Endodermal cell (in vitro differentiated cells): ENCODE results near the gene GAP43. TPM values are rescaled to one million over a fixed set of nuclear protein-coding genes. Genes with fewer than 3 reads are reported as not detected.

Experiments
- DNase-seq: peaks from one replicate; pipeline ENCODE4 v3.0.0-alpha.2; 2017
- H3K27ac ChIP-seq: 2 replicates; pipeline ENCODE4 v1.5.1; 2013; ENCODE audit warnings: mild to moderate bottlenecking, low read depth, low read length, moderate library complexity
- H3K27me3 ChIP-seq: 2 replicates; pipeline ENCODE4 v1.6.1; 2013; ENCODE audit warnings: mild to moderate bottlenecking, low read length, moderate library complexity; ENCODE audit not compliant: insufficient read depth, control insufficient read depth, poor library complexity, severe bottlenecking
- H3K36me3 ChIP-seq: 2 replicates; pipeline ENCODE4 v1.7.0; 2013; ENCODE audit warnings: mild to moderate bottlenecking, low read length, moderate library complexity; ENCODE audit not compliant: control insufficient read depth, insufficient read depth
- H3K4me1 ChIP-seq: one replicate; pipeline ENCODE4 v1.7.0; 2013; ENCODE audit warnings: low read length; ENCODE audit not compliant: control insufficient read depth, insufficient read depth
- H3K4me3 ChIP-seq: 2 replicates; pipeline ENCODE4 v1.5.1; 2013; ENCODE audit warnings: mild to moderate bottlenecking, low read length, moderate library complexity
- H3K9ac ChIP-seq: 2 replicates; pipeline ENCODE4 v1.6.1; 2013; ENCODE audit warnings: mild to moderate bottlenecking, low read length, moderate library complexity; ENCODE audit not compliant: poor library complexity, severe bottlenecking; ENCODE audit errors: extremely low read depth
- H3K9me3 ChIP-seq: 2 replicates; pipeline ENCODE4 v1.6.1; 2013; ENCODE audit warnings: mild to moderate bottlenecking, low read length, moderate library complexity; ENCODE audit not compliant: control insufficient read depth
- H3K27ac Mint-ChIP-seq: 2 replicates; pipeline ENCODE4 v1.8.0; 2020; ENCODE audit warnings: mixed read lengths
- H3K27me3 Mint-ChIP-seq: 2 replicates; pipeline ENCODE4 v1.8.0; 2021; ENCODE audit warnings: mild to moderate bottlenecking, mixed read lengths; ENCODE audit not compliant: insufficient read depth
- H3K36me3 Mint-ChIP-seq: 2 replicates; pipeline ENCODE4 v1.8.0; 2020; ENCODE audit warnings: low read depth, mixed read lengths
- H3K4me1 Mint-ChIP-seq: 2 replicates; pipeline ENCODE4 v1.8.0; 2020; ENCODE audit warnings: mixed read lengths
- H3K4me3 Mint-ChIP-seq: 2 replicates; pipeline ENCODE4 v1.8.0; 2020; ENCODE audit warnings: mild to moderate bottlenecking, moderate library complexity, mixed read lengths
- H3K9me3 Mint-ChIP-seq: 2 replicates; pipeline ENCODE4 v1.8.0; 2020; ENCODE audit warnings: mild to moderate bottlenecking, mixed read lengths
- WGBS, 2 experiments: methylation state at CpG; one replicate each; pipeline versions ENCODE4 v1.1.5 to v1.1.7; 2013; ENCODE audit warnings: missing lambda C conversion rate in 2 of 2, mixed read lengths in 1 of 2; ENCODE audit not compliant: insufficient coverage in 1 of 2, insufficient read length in 1 of 2; 5-methylcytosine and 5-hydroxymethylcytosine counted together
- total RNA-seq, 2 donors: library from RNA; stranded (reverse); fragmentation: NEBNext Ultra II Directional in 1 of 2; extraction: Animal tissue kit (Norgen Biotek cat#: 25700) in 1 of 2; gene quantifications; 2 replicates in 1 of 2; 3 replicates in 1 of 2; pipeline ENCODE4 v1.2.1, GENCODE V29; 2021
- TF ChIP-seq, protein P1 (sequence below): fragments of 200-600 bp; sonication (generic); conservative IDR thresholded peaks from 2 replicates; pipeline ENCODE4 v1.5.0; 2021; ENCODE audit warnings: antibody characterized with exemption, mild to moderate bottlenecking

The GAP43 gene
- total RNA-seq, 2 donors from 2014 or later, result 1.5 to 8.0 TPM

GRCh38 chr3:115713284-115713683, 90.0 kb downstream of the GAP43 start:
- Mint-ChIP-seq H3K27me3 (no peaks in the 10 kb centered on the region), H3K36me3 (no peaks in the 10 kb centered on the region), H3K4me3 (no peak overlapping the region), H3K27ac (no peak overlapping the region), H3K4me1 (peaks cover 5% of the 10 kb centered on the region), H3K9me3 (no peaks in the 10 kb centered on the region)
- no peaks in the 10 kb centered on the region for H3K36me3 ChIP-seq
- no peaks in the 10 kb centered on the region for H3K9me3 ChIP-seq
- no peak overlapping the region for H3K4me3 ChIP-seq
- no peaks in the 10 kb centered on the region for H3K4me1 ChIP-seq
- no peak overlapping the region for H3K9ac ChIP-seq
- TF ChIP-seq, protein P1, sequence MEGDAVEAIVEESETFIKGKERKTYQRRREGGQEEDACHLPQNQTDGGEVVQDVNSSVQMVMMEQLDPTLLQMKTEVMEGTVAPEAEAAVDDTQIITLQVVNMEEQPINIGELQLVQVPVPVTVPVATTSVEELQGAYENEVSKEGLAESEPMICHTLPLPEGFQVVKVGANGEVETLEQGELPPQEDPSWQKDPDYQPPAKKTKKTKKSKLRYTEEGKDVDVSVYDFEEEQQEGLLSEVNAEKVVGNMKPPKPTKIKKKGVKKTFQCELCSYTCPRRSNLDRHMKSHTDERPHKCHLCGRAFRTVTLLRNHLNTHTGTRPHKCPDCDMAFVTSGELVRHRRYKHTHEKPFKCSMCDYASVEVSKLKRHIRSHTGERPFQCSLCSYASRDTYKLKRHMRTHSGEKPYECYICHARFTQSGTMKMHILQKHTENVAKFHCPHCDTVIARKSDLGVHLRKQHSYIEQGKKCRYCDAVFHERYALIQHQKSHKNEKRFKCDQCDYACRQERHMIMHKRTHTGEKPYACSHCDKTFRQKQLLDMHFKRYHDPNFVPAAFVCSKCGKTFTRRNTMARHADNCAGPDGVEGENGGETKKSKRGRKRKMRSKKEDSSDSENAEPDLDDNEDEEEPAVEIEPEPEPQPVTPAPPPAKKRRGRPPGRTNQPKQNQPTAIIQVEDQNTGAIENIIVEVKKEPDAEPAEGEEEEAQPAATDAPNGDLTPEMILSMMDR, result no peak
- H3K27me3 ChIP-seq, result no peaks in the 10 kb centered on the region
- no peak for DNase-seq
- 95 to 98% methylated on average over 5 of the region's 5 CpGs for WGBS, 2 experiments
- H3K27ac ChIP-seq, result no peak overlapping the region

GRCh38 chr3:115715241-115715745, 92.0 kb downstream of the GAP43 start:
- Mint-ChIP-seq H3K4me1 (peaks cover 9% of the 10 kb centered on the region), H3K27me3 (no peaks in the 10 kb centered on the region)
- 94 to 100% methylated on average over 1 to 4 of the region's 4 CpGs for WGBS, 2 experiments

DNA sequence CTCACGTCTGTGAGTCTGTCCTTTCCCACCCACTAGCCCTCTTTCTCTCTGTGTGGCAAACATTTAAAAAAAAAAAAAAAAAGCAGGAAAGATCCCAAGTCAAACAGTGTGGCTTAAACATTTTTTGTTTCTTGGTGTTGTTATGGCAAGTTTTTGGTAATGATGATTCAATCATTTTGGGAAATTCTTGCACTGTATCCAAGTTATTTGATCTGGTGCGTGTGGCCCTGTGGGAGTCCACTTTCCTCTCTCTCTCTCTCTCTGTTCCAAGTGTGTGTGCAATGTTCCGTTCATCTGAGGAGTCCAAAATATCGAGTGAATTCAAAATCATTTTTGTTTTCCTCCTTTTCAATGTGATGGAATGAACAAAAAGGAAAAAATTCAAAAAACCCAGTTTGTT, 97.7 kb downstream of the GAP43 start:
- Histone ChIP-seq H3K9ac (no peak overlapping the region), H3K36me3 (no peaks in the 10 kb centered on the region), H3K27ac (no peak overlapping the region), H3K4me1 (no peaks in the 10 kb centered on the region), H3K27me3 (no peaks in the 10 kb centered on the region), H3K9me3 (no peaks in the 10 kb centered on the region), H3K4me3 (no peak overlapping the region)
- TF ChIP-seq, protein P1, result no peak
- H3K36me3 Mint-ChIP-seq, result no peaks in the 10 kb centered on the region
- no peak for DNase-seq
- no peaks in the 10 kb centered on the region for H3K27me3 Mint-ChIP-seq
- no peaks in the 10 kb centered on the region for H3K9me3 Mint-ChIP-seq
- H3K4me3 Mint-ChIP-seq, result no peak overlapping the region
- no peak overlapping the region for H3K27ac Mint-ChIP-seq
- WGBS, 2 experiments, result 93% methylated on average over 4 of the region's 4 CpGs; no CpG with 5 or more reads in 1 of the 2 experiments
- peaks cover 14% of the 10 kb centered on the region for H3K4me1 Mint-ChIP-seq

More at GRCh38 chr3:115715241-115715745, 92.0 kb downstream of the GAP43 start:
- H3K4me3 ChIP-seq, result no peak overlapping the region
- no peaks in the 10 kb centered on the region for H3K4me1 ChIP-seq
- H3K27ac Mint-ChIP-seq, result no peak overlapping the region
- TF ChIP-seq, protein P1, result no peak
- no peaks in the 10 kb centered on the region for H3K9me3 ChIP-seq
- no peak overlapping the region for H3K27ac ChIP-seq
- no peak for DNase-seq
- no peaks in the 10 kb centered on the region for H3K27me3 ChIP-seq
- no peaks in the 10 kb centered on the region for H3K9me3 Mint-ChIP-seq
- H3K4me3 Mint-ChIP-seq, result no peak overlapping the region
- H3K36me3 Mint-ChIP-seq, result no peaks in the 10 kb centered on the region
- H3K9ac ChIP-seq, result no peak overlapping the region
- no peaks in the 10 kb centered on the region for H3K36me3 ChIP-seq
